B cell (primary cell): ENCODE data around the gene TRDN. TPM values are rescaled to one million over a fixed set of nuclear protein-coding genes. Genes with fewer than 3 reads are reported as not detected.

Experiments
- ATAC-seq: fragments of 200-7000 bp; cut with Tn5 transposase; one replicate; pipeline ENCODE4 v1.10.0; 2021; ENCODE audit warnings: low read depth, mild to moderate bottlenecking, moderate number of reproducible peaks, moderate library complexity
- CTCF ChIA-PET: fragments of 350-600 bp; sonication (Branson Sonifier 250); formaldehyde crosslinking; loops from one replicate; lab custom pipeline; 2021; ENCODE audit warnings: antibody characterized with exemption, inconsistent platforms; lab: Charles Lee
- POLR2A ChIA-PET: fragments of 350-600 bp; sonication (Branson Sonifier 250); formaldehyde crosslinking; loops from one replicate; lab custom pipeline; 2021; ENCODE audit warnings: antibody characterized with exemption; lab: Charles Lee
- DNase-seq: peaks from one replicate; pipeline ENCODE4 v3.0.0; 2013
- H2AFZ ChIP-seq: 2 replicates; pipeline ENCODE4 v1.6.1; 2012; ENCODE audit warnings: mild to moderate bottlenecking, low read depth, low read length; ENCODE audit not compliant: insufficient read depth, poor library complexity, severe bottlenecking
- H3K27ac ChIP-seq, 2 donors: 1 replicate in 1 of 2; 2 replicates in 1 of 2; pipeline ENCODE4 v1.5.1; 2012 to 2013; ENCODE audit warnings: low read length in 2 of 2, mild to moderate bottlenecking in 2 of 2, moderate library complexity in 1 of 2
- H3K27me3 ChIP-seq, 4 experiments: fragments of 200-600 bp in 1 of 4; sonication (generic) in 1 of 4; replicated peaks in 1 of 4; 1 replicate in 2 of 4; 2 replicates in 2 of 4; pipeline versions ENCODE4 v1.6.1 to v1.7.0; 2013 to 2016; ENCODE audit warnings: low read length in 3 of 4, mild to moderate bottlenecking in 2 of 4, mixed read lengths in 1 of 4, moderate library complexity in 1 of 4; ENCODE audit not compliant: insufficient read depth in 4 of 4, control insufficient read depth in 3 of 4; ENCODE audit errors: control extremely low read depth in 1 of 4
- H3K36me3 ChIP-seq, 2 experiments: replicated peaks in 1 of 2; 1 replicate in 1 of 2; 2 replicates in 1 of 2; pipeline versions ENCODE4 v1.6.1 to v1.7.1; 2013; ENCODE audit warnings: low read length in 1 of 2; ENCODE audit not compliant: insufficient read depth in 2 of 2, control insufficient read depth in 1 of 2; ENCODE audit errors: control extremely low read depth in 1 of 2, extremely low read depth in 1 of 2
- H3K4me1 ChIP-seq, 2 donors: fragments of 200-600 bp in 1 of 2; sonication (generic) in 1 of 2; 1 replicate in 1 of 2; 2 replicates in 1 of 2; pipeline versions ENCODE4 v1.5.1 to v1.6.1; 2013 to 2017; ENCODE audit warnings: low read length in 2 of 2; ENCODE audit not compliant: control insufficient read depth in 2 of 2, insufficient read depth in 2 of 2
- H3K4me2 ChIP-seq: replicated peaks from 2 replicates; pipeline ENCODE3; 2012; ENCODE audit warnings: mild to moderate bottlenecking, low read depth, low read length; ENCODE audit not compliant: poor library complexity, severe bottlenecking
- H3K4me3 ChIP-seq, 5 experiments: fragments of 200-600 bp in 1 of 5; sonication (generic) in 1 of 5; 1 replicate in 3 of 5; 2 replicates in 2 of 5; pipeline versions ENCODE4 v1.5.1 to v1.7.0; 2011 to 2016; ENCODE audit warnings: low read length in 4 of 5, mild to moderate bottlenecking in 4 of 5, low read depth in 2 of 5, control low read depth in 1 of 5, moderate library complexity in 1 of 5; ENCODE audit not compliant: insufficient read depth in 1 of 5; ENCODE audit errors: control extremely low read depth in 1 of 5, extremely low read depth in 1 of 5
- H3K79me2 ChIP-seq: fragments of 200-600 bp; sonication (generic); one replicate; pipeline ENCODE4 v1.6.0; 2016; ENCODE audit warnings: low read length; ENCODE audit not compliant: control insufficient read depth, insufficient read depth
- H3K9ac ChIP-seq: fragments of 200-600 bp; sonication (generic); 2 replicates; pipeline ENCODE4 v1.6.1; 2017; ENCODE audit warnings: mild to moderate bottlenecking, low read length, moderate library complexity
- H3K9me3 ChIP-seq, 3 donors: one replicate each; pipeline versions ENCODE4 v1.6.1 to v1.7.1; 2013; ENCODE audit warnings: low read length in 2 of 3; ENCODE audit not compliant: control insufficient read depth in 2 of 3, insufficient read depth in 1 of 3; ENCODE audit errors: control extremely low read depth in 1 of 3
- H4K20me1 ChIP-seq: 2 replicates; pipeline ENCODE4 v1.6.0; 2012; ENCODE audit warnings: mild to moderate bottlenecking, low read length; ENCODE audit not compliant: insufficient read depth, control insufficient read depth, poor library complexity, severe bottlenecking
- H3K27ac Mint-ChIP-seq: one replicate; pipeline ENCODE4 v1.8.0; 2021; ENCODE audit warnings: mixed read lengths
- H3K27me3 Mint-ChIP-seq: one replicate; pipeline ENCODE4 v1.8.0; 2021; ENCODE audit warnings: mixed read lengths
- H3K4me1 Mint-ChIP-seq: one replicate; pipeline ENCODE4 v1.8.0; 2021; ENCODE audit warnings: mixed read lengths
- H3K4me3 Mint-ChIP-seq: one replicate; pipeline ENCODE4 v1.8.0; 2021; ENCODE audit warnings: mixed read lengths
- H3K9me3 Mint-ChIP-seq: one replicate; pipeline ENCODE4 v1.8.0; 2022; ENCODE audit warnings: mixed read lengths; ENCODE audit not compliant: insufficient read depth
- EZH2 ChIP-seq: IDR thresholded peaks from 2 replicates; pipeline ENCODE4 v1.6.1; 2012; ENCODE audit warnings: borderline replicate concordance, low read depth, mild to moderate bottlenecking, moderate library complexity, low read length; ENCODE audit not compliant: insufficient read depth, poor library complexity, severe bottlenecking
- WGBS: methylation state at CpG from one replicate; pipeline ENCODE4 v1.1.5; 2013; ENCODE audit warnings: missing lambda C conversion rate; ENCODE audit not compliant: insufficient coverage; 5-methylcytosine and 5-hydroxymethylcytosine counted together
- intact Hi-C: fragments of 100-400 bp; cut with micrococcal nuclease; formaldehyde crosslinking; loops from one replicate; pipeline ENCODE4 v1.10.0; 2022
- polyA minus RNA-seq: library from RNA; depleted of rRNA, polyadenylated mRNA; stranded (reverse); fragments of >200 nt; gene quantifications from 2 replicates; pipeline ENCODE4 v1.2.3, GENCODE V29; 2012
- polyA plus RNA-seq: library from polyadenylated mRNA; depleted of rRNA; stranded (reverse); fragments of >200 nt; gene quantifications from 2 replicates; pipeline ENCODE4 v1.2.3, GENCODE V29; 2012
- total RNA-seq, 2 donors: library from RNA; stranded (reverse); fragments of 120-200 nt in 1 of 2; gene quantifications; 1 replicate in 1 of 2; 2 replicates in 1 of 2; pipeline versions ENCODE4 v1.2.3 to v1.2.4, GENCODE V29; 2013 to 2022
- TF ChIP-seq, protein P1 (sequence below): fragments of 200-600 bp; IDR thresholded peaks from one replicate; pipeline ENCODE4 v1.8.0; 2022; ENCODE audit warnings: antibody characterized with exemption, mild to moderate bottlenecking

Gene TRDN, protein sequence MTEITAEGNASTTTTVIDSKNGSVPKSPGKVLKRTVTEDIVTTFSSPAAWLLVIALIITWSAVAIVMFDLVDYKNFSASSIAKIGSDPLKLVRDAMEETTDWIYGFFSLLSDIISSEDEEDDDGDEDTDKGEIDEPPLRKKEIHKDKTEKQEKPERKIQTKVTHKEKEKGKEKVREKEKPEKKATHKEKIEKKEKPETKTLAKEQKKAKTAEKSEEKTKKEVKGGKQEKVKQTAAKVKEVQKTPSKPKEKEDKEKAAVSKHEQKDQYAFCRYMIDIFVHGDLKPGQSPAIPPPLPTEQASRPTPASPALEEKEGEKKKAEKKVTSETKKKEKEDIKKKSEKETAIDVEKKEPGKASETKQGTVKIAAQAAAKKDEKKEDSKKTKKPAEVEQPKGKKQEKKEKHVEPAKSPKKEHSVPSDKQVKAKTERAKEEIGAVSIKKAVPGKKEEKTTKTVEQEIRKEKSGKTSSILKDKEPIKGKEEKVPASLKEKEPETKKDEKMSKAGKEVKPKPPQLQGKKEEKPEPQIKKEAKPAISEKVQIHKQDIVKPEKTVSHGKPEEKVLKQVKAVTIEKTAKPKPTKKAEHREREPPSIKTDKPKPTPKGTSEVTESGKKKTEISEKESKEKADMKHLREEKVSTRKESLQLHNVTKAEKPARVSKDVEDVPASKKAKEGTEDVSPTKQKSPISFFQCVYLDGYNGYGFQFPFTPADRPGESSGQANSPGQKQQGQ
- total RNA-seq (not detected in 2 replicates), polyA plus RNA-seq (not detected in 2 replicates), polyA minus RNA-seq (0.43 TPM in 1 of 2 replicates, not detected in the other)
- total RNA-seq (2013), result 7.3 TPM

DNA sequence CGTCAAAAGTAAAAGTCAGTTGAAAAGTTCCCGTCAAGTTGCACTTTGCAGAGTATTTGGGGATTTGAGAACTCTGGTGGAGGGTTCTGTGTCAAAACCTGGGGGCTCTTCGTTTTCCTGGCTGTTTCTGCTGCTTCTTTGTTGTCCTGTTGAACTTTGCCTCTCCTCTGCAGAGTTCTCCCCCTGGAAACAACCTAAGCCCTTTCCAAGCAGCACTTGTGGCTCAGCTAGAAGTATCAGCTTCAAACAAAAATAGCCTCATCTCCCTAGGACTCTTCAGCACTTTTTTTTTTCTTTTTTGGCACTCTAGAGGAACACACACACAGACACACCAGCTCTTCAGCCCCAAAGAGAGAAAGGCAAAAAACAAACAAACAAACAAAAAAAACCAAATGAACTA lies at the start of gene TRDN:
TSS of gene TRDN (minus strand) at position 169 of the 400 bp plus-strand sequence. CDS start 175 bp downstream, outside the sequence.
- no peaks in the 10 kb centered on the region for H3K9me3 ChIP-seq
- no peak within 1 kb of the TSS for H3K4me3 ChIP-seq
- no peaks in the 10 kb centered on the region for H3K9me3 Mint-ChIP-seq
- intact Hi-C loops, result no loop called here
- ChIA-PET CTCF (no interaction called here), POLR2A (no interaction called here)
- 76% methylated on average over 3 of the region's 3 CpGs for WGBS
- H3K27ac Mint-ChIP-seq, result no peak within 1 kb of the TSS
- H3K79me2 ChIP-seq, result no peaks in the 10 kb centered on the region
- H3K4me1 ChIP-seq, result no peaks in the 10 kb centered on the region
- no peaks in the 10 kb centered on the region for H3K4me1 Mint-ChIP-seq
- no peak within 1 kb of the TSS for H3K4me2 ChIP-seq
- DNase-seq, result no peak
- H3K36me3 ChIP-seq, result no peaks in the 10 kb centered on the region
- H3K27ac ChIP-seq, result no peak within 1 kb of the TSS
- H3K9ac ChIP-seq, result no peak within 1 kb of the TSS
- ATAC-seq, result no peak
- no peak within 1 kb of the TSS for H2AFZ ChIP-seq
- no peaks in the 10 kb centered on the region for H3K27me3 Mint-ChIP-seq
- no peaks in the 10 kb centered on the region for H3K27me3 ChIP-seq
- no peak for TF ChIP-seq EZH2
- TF ChIP-seq, protein P1, sequence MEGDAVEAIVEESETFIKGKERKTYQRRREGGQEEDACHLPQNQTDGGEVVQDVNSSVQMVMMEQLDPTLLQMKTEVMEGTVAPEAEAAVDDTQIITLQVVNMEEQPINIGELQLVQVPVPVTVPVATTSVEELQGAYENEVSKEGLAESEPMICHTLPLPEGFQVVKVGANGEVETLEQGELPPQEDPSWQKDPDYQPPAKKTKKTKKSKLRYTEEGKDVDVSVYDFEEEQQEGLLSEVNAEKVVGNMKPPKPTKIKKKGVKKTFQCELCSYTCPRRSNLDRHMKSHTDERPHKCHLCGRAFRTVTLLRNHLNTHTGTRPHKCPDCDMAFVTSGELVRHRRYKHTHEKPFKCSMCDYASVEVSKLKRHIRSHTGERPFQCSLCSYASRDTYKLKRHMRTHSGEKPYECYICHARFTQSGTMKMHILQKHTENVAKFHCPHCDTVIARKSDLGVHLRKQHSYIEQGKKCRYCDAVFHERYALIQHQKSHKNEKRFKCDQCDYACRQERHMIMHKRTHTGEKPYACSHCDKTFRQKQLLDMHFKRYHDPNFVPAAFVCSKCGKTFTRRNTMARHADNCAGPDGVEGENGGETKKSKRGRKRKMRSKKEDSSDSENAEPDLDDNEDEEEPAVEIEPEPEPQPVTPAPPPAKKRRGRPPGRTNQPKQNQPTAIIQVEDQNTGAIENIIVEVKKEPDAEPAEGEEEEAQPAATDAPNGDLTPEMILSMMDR, result no peak
- H4K20me1 ChIP-seq, result no peaks in the 10 kb centered on the region
- no peak within 1 kb of the TSS for H3K4me3 Mint-ChIP-seq
